Endothelial cell of umbilical vein (primary cell): ENCODE results near the gene CCDC3. TPM values are rescaled to one million over a fixed set of nuclear protein-coding genes. Genes with fewer than 3 reads are reported as not detected.

Experiments used
- BruUV-seq: library from RNA; stranded (reverse); fragments of 400-500 nt; replicated peaks from 2 replicates; lab custom pipeline; 2021; lab: Mats Ljungman, UMichigan
- CTCF ChIA-PET: fragments of 300-600, 350-600 bp; sonication (Branson Sonifier 250); formaldehyde crosslinking; loops from one replicate; lab custom pipeline; 2021; ENCODE audit warnings: antibody characterized with exemption, inconsistent platforms; lab: Charles Lee
- POLR2A ChIA-PET: fragments of 300-600, 350-600 bp; sonication (Branson Sonifier 250); formaldehyde crosslinking; loops from one replicate; lab custom pipeline; 2021; ENCODE audit warnings: antibody characterized with exemption, inconsistent platforms; lab: Charles Lee
- DNase-seq: peaks from one replicate; pipeline ENCODE4 v3.0.0-alpha.2; 2011; ENCODE audit warnings: low read depth, low spot score
- FAIRE-seq: peaks from 2 replicates; lab custom pipeline; 2011; peaks lifted over from hg19 to GRCh38; lab: Jason Lieb, UNC
- H2AFZ ChIP-seq: 2 replicates; pipeline ENCODE4 v1.6.0; 2012; ENCODE audit warnings: low read depth, low read length, control low read depth, inconsistent platforms
- H3K27ac ChIP-seq: 2 replicates; pipeline ENCODE4 v1.5.1; 2011; ENCODE audit warnings: low read depth, mild to moderate bottlenecking, control low read depth, low read length, moderate library complexity; ENCODE audit not compliant: insufficient read depth
- H3K27me3 ChIP-seq, 2 experiments: 2 replicates each; pipeline versions ENCODE4 v1.6.0 to v1.6.1; 2011; ENCODE audit warnings: low read length in 2 of 2, mixed read lengths in 1 of 2; ENCODE audit not compliant: control insufficient read depth in 2 of 2, insufficient read depth in 2 of 2
- H3K36me3 ChIP-seq, 2 experiments: 2 replicates in 1 of 2; 3 replicates in 1 of 2; pipeline ENCODE4 v1.5.1; 2011; ENCODE audit warnings: low read length in 2 of 2, mild to moderate bottlenecking in 1 of 2, moderate library complexity in 1 of 2; ENCODE audit not compliant: control insufficient read depth in 2 of 2, insufficient read depth in 2 of 2; ENCODE audit errors: extremely low read depth in 1 of 2
- H3K4me1 ChIP-seq: 3 replicates; pipeline ENCODE4 v1.5.1; 2011; ENCODE audit warnings: mild to moderate bottlenecking, low read length; ENCODE audit not compliant: control insufficient read depth, insufficient read depth; ENCODE audit errors: extremely low read depth
- H3K4me2 ChIP-seq: 2 replicates; pipeline ENCODE4 v1.6.1; 2011; ENCODE audit warnings: low read length, control low read depth, mixed read lengths; ENCODE audit not compliant: insufficient read depth
- H3K4me3 ChIP-seq, 3 experiments: fragments of 200-600 bp in 1 of 3; sonication (generic), shearing (Covaris generic) in 1 of 3; replicated peaks in 1 of 3; 2 replicates each; pipeline ENCODE4 v1.5.1; 2011 to 2016; ENCODE audit warnings: control low read depth in 3 of 3, low read length in 3 of 3, mild to moderate bottlenecking in 2 of 3, inconsistent platforms in 1 of 3, low read depth in 1 of 3, moderate library complexity in 1 of 3; ENCODE audit not compliant: insufficient read depth in 1 of 3
- H3K79me2 ChIP-seq: 2 replicates; pipeline ENCODE4 v1.6.0; 2012; ENCODE audit warnings: low read length, inconsistent platforms; ENCODE audit not compliant: control insufficient read depth, insufficient read depth
- H3K9ac ChIP-seq: replicated peaks from 2 replicates; pipeline ENCODE3; 2011; ENCODE audit warnings: low read length, control low read depth; ENCODE audit not compliant: insufficient read depth; ENCODE audit errors: extremely low read depth
- H3K9me1 ChIP-seq: replicated peaks from 3 replicates; pipeline ENCODE4 v1.6.0; 2011; ENCODE audit warnings: mild to moderate bottlenecking, low read length; ENCODE audit not compliant: control insufficient read depth, insufficient read depth; ENCODE audit errors: extremely low read depth
- H3K9me3 ChIP-seq: replicated peaks from 2 replicates; pipeline ENCODE4 v1.5.1; 2012; ENCODE audit warnings: low read length, inconsistent platforms; ENCODE audit not compliant: control insufficient read depth, insufficient read depth
- H4K20me1 ChIP-seq: replicated peaks from 2 replicates; pipeline ENCODE3; 2011; ENCODE audit warnings: mild to moderate bottlenecking, low read length; ENCODE audit not compliant: control insufficient read depth, insufficient read depth; ENCODE audit errors: extremely low read depth
- CTCF ChIP-seq, 2 donors: IDR thresholded peaks; 1 replicate in 1 of 2; 2 replicates in 1 of 2; pipeline ENCODE4 v1.5.1; 2011; ENCODE audit warnings: low read length in 2 of 2, mild to moderate bottlenecking in 2 of 2, moderate library complexity in 2 of 2, control low read depth in 1 of 2, inconsistent platforms in 1 of 2, low read depth in 1 of 2; ENCODE audit not compliant: insufficient read depth in 1 of 2; ENCODE audit errors: extremely low read depth in 1 of 2
- EZH2 ChIP-seq: IDR thresholded peaks from 2 replicates; pipeline ENCODE4 v1.6.1; 2012; ENCODE audit warnings: borderline replicate concordance, low read depth, mild to moderate bottlenecking, moderate library complexity, low read length, inconsistent platforms; ENCODE audit not compliant: severe bottlenecking
- GATA2 ChIP-seq: IDR thresholded peaks from 2 replicates; pipeline ENCODE4 v1.7.0; 2011; ENCODE audit warnings: low read depth, mild to moderate bottlenecking, moderate library complexity, mixed read lengths, low read length; ENCODE audit not compliant: insufficient read length, insufficient read depth
- JUN ChIP-seq: IDR thresholded peaks from 2 replicates; pipeline ENCODE4 v1.6.1; 2011; ENCODE audit warnings: borderline replicate concordance, low read depth; ENCODE audit not compliant: insufficient read length, insufficient read depth
- MAX ChIP-seq: IDR thresholded peaks from 2 replicates; pipeline ENCODE4 v1.6.1; 2011; ENCODE audit not compliant: insufficient read depth, insufficient read length
- POLR2AphosphoS5 ChIP-seq: IDR thresholded peaks from 2 replicates; pipeline ENCODE4 v1.6.1; 2012; ENCODE audit warnings: low read depth, mild to moderate bottlenecking, control low read depth, low read length, moderate library complexity; ENCODE audit not compliant: insufficient read depth
- dilution Hi-C: fragments of 300-500 bp; cut with MboI; formaldehyde crosslinking; loops from one replicate; pipeline ENCODE4 v1.15.0; 2019; ENCODE audit warnings: low sequenced_read_pairs; ENCODE audit not compliant: extremely low pct_ligation_motif_present
- intact Hi-C: fragments of 100-400 bp; cut with micrococcal nuclease; formaldehyde crosslinking; loops from one replicate; pipeline ENCODE4 v1.10.0; 2022
- polyA plus RNA-seq, 4 experiments: library from polyadenylated mRNA; depleted of rRNA in 3 of 4; stranded (reverse) in 3 of 4; unstranded in 1 of 4; fragments of >200 nt; gene quantifications; 2 replicates each; pipeline versions ENCODE4 v1.2.1 to v1.2.3, GENCODE V29; 2011 to 2012; ENCODE audit warnings: missing spikeins in 1 of 4
- total RNA-seq: library from RNA; stranded (reverse); gene quantifications from 2 replicates; pipeline ENCODE4 v1.2.3, GENCODE V29; 2021

Gene CCDC3
- total and polyA plus RNA-seq, 2 donors (not counting 3 experiments of a cell fraction or from before 2014, with no cell fraction given), result 0.90 to 1.4 TPM

GRCh38 chr10:12960334-12960898, 41.1 kb downstream of the CCDC3 start:
- peaks cover 3 to 8% of the 10 kb centered on the region in 2 experiments for H3K27me3 ChIP-seq
- DNase-seq, result no peak
- H3K9me1 ChIP-seq, result no peaks in the 10 kb centered on the region
- TF ChIP-seq EZH2 (no peak), GATA2 (no peak), JUN (no peak), CTCF (IDR thresholded peaks at IDR 0.05; ENCODE audit: extremely low read depth in 1 of 2, insufficient read depth in 1 of 2, low read depth in 1 of 2, low read length in 2 of 2) (no peak), MAX (no peak), POLR2AphosphoS5 (no peak)
- no peak overlapping the region for H3K4me2 ChIP-seq
- H2AFZ ChIP-seq, result no peak overlapping the region
- no peaks in the 10 kb centered on the region for H3K36me3 ChIP-seq
- no peaks in the 10 kb centered on the region for H3K9me3 ChIP-seq
- dilution Hi-C loops (no loop called here), intact Hi-C loops (no loop called here)
- no peak overlapping the region for H3K27ac ChIP-seq
- BruUV-seq, result no TSS peak
- ChIA-PET POLR2A (no interaction called here), CTCF (no interaction called here)
- H3K79me2 ChIP-seq, result no peaks in the 10 kb centered on the region
- FAIRE-seq, result no peak
- H3K9ac ChIP-seq, result no peak overlapping the region
- H3K4me1 ChIP-seq, result no peaks in the 10 kb centered on the region
- H3K4me3 ChIP-seq, result no peak overlapping the region
- H4K20me1 ChIP-seq, result no peaks in the 10 kb centered on the region
